Small intestine (tissue), 7 donors: ENCODE data around the gene CACFD1. TPM values are rescaled to one million over a fixed set of nuclear protein-coding genes. Genes with fewer than 3 reads are reported as not detected.

ENCODE experiments used
- DNase-seq, 2 donors: peaks; one replicate each; pipeline versions ENCODE4 v3.0.0 to v3.0.0-alpha.2; 2013
- FAIRE-seq: peaks from 2 replicates; lab custom pipeline; 2012; peaks lifted over from hg19 to GRCh38; lab: Jason Lieb, UNC
- H3K27ac ChIP-seq, 3 donors: one replicate each; pipeline ENCODE4 v1.5.1; 2013; ENCODE audit warnings: low read length in 2 of 3, mild to moderate bottlenecking in 2 of 3, control low read depth in 1 of 3, inconsistent platforms in 1 of 3, low read depth in 1 of 3, moderate library complexity in 1 of 3
- H3K27me3 ChIP-seq, 3 donors: one replicate each; pipeline ENCODE4 v1.6.1; 2013; ENCODE audit warnings: low read length in 3 of 3, inconsistent platforms in 1 of 3; ENCODE audit not compliant: control insufficient read depth in 3 of 3, insufficient read depth in 3 of 3
- H3K36me3 ChIP-seq, 3 donors: one replicate each; pipeline ENCODE4 v1.6.1; 2013; ENCODE audit warnings: low read length in 3 of 3, inconsistent platforms in 1 of 3, low read depth in 1 of 3, mild to moderate bottlenecking in 1 of 3, moderate library complexity in 1 of 3; ENCODE audit not compliant: control insufficient read depth in 3 of 3, insufficient read depth in 2 of 3
- H3K4me1 ChIP-seq, 3 donors: one replicate each; pipeline ENCODE4 v1.6.1; 2013; ENCODE audit warnings: low read length in 2 of 3, inconsistent platforms in 1 of 3, low read depth in 1 of 3, mild to moderate bottlenecking in 1 of 3, moderate library complexity in 1 of 3; ENCODE audit not compliant: control insufficient read depth in 3 of 3, insufficient read depth in 2 of 3
- H3K4me3 ChIP-seq, 3 donors: one replicate each; pipeline ENCODE4 v1.5.1; 2013; ENCODE audit warnings: low read length in 3 of 3, control low read depth in 1 of 3, inconsistent platforms in 1 of 3, low read depth in 1 of 3, mild to moderate bottlenecking in 1 of 3, moderate library complexity in 1 of 3
- H3K9me3 ChIP-seq, 2 donors: one replicate each; pipeline ENCODE4 v1.6.1; 2013; ENCODE audit warnings: low read depth in 1 of 2, low read length in 1 of 2; ENCODE audit not compliant: control insufficient read depth in 2 of 2, insufficient read depth in 1 of 2
- WGBS, 3 donors: extraction: QIAGEN DNeasy Blood & Tissue Kit; methylation state at CpG; one replicate each; pipeline ENCODE4 v1.1.7; 2013; 5-methylcytosine and 5-hydroxymethylcytosine counted together
- polyA plus RNA-seq, 4 donors: library from polyadenylated mRNA; stranded (reverse) in 3 of 4; unstranded in 1 of 4; fragments of 200-250 nt in 3 of 4; fragments of 120-200 nt in 1 of 4; gene quantifications; one replicate each; pipeline versions ENCODE4 v1.2.1 to v1.2.3, GENCODE V29; 2013
- donor health status: healthy with polysubstance abuse.
- donor health status: control.
- donor health status: control.
- donor health status: Bipolar disorder and iron deficiency.
- donor health status: healthy.

CACFD1 gene
- polyA plus RNA-seq, 4 donors, result 27.0 to 31.4 (median 29.5) TPM

GRCh38 chr9:133454943-133455673 is 4.7 kb upstream of the CACFD1 start:
- no peaks in the 10 kb centered on the region for H3K9me3 ChIP-seq
- H3K4me1 ChIP-seq, result peaks cover 0 to 4% (median 0%) of the 10 kb centered on the region in 3 donors
- H3K27me3 ChIP-seq, result no peaks in the 10 kb centered on the region
- H3K27ac ChIP-seq, result no peak overlapping the region
- no peak for FAIRE-seq
- WGBS, 3 donors, result 94 to 95% (median 95%) methylated on average over 20 of the region's 20 CpGs
- no peak for DNase-seq
- no peak overlapping the region for H3K4me3 ChIP-seq
- peaks cover 0 to 12% (median 0%) of the 10 kb centered on the region in 3 donors for H3K36me3 ChIP-seq

- FAIRE-seq, result no peak
- Histone ChIP-seq H3K4me3 (no peak overlapping the region), H3K27ac (no peak overlapping the region), H3K9me3 (no peaks in the 10 kb centered on the region), H3K36me3 (peaks cover 0 to 12% (median 0%) of the 10 kb centered on the region in 3 donors), H3K4me1 (peaks cover 0 to 9% (median 0%) of the 10 kb centered on the region in 3 donors), H3K27me3 (no peaks in the 10 kb centered on the region)
- DNase-seq, result no peak
- WGBS, 3 donors, result 92 to 93% (median 93%) methylated on average over 11 of the region's 11 CpGs
Measured at GRCh38 chr9:133455936-133456335, 3.8 kb upstream of the CACFD1 start.

GRCh38 chr9:133456409-133456808 is 3.4 kb upstream of the CACFD1 start:
- FAIRE-seq, result no peak
- WGBS, 3 donors, result 90 to 95% (median 91%) methylated on average over 9 of the region's 9 CpGs
- Histone ChIP-seq H3K4me3 (no peak overlapping the region), H3K36me3 (peaks cover 0 to 15% (median 0%) of the 10 kb centered on the region in 3 donors), H3K4me1 (peaks cover 0 to 13% (median 0%) of the 10 kb centered on the region in 3 donors), H3K27ac (no peak overlapping the region), H3K9me3 (no peaks in the 10 kb centered on the region), H3K27me3 (no peaks in the 10 kb centered on the region)
- no peak for DNase-seq

GRCh38 chr9:133457233-133457632 is 2.5 kb upstream of the CACFD1 start:
- H3K4me3 ChIP-seq, result no peak overlapping the region
- no peak overlapping the region for H3K27ac ChIP-seq
- peaks cover 0 to 18% (median 0%) of the 10 kb centered on the region in 3 donors for H3K4me1 ChIP-seq
- 73 to 86% (median 74%) methylated on average over 13 of the region's 13 CpGs for WGBS, 3 donors
- no peaks in the 10 kb centered on the region for H3K27me3 ChIP-seq
- DNase-seq (no peak), FAIRE-seq (no peak)
- no peaks in the 10 kb centered on the region for H3K9me3 ChIP-seq
- H3K36me3 ChIP-seq, result peaks cover 0 to 19% (median 0%) of the 10 kb centered on the region in 3 donors

- DNase-seq, result no peak
- Histone ChIP-seq H3K9me3 (no peaks in the 10 kb centered on the region), H3K27me3 (no peaks in the 10 kb centered on the region), H3K4me3 (no peak overlapping the region), H3K4me1 (peaks cover 0 to 18% (median 0%) of the 10 kb centered on the region in 3 donors), H3K27ac (no peak overlapping the region), H3K36me3 (peaks cover 0 to 24% (median 0%) of the 10 kb centered on the region in 3 donors)
- WGBS, 3 donors, result 93 to 98% (median 96%) methylated on average over 11 of the region's 11 CpGs
- no peak for FAIRE-seq
Measured at GRCh38 chr9:133457748-133458147, 2.0 kb upstream of the CACFD1 start.

- FAIRE-seq, result no peak
- Histone ChIP-seq H3K27me3 (no peaks in the 10 kb centered on the region), H3K9me3 (no peaks in the 10 kb centered on the region), H3K27ac (peak overlapping the region in 1 of 3 donors; percentile 7), H3K36me3 (peaks cover 0 to 34% (median 0%) of the 10 kb centered on the region in 3 donors), H3K4me3 (peak overlapping the region in 1 of 3 donors; percentile 83), H3K4me1 (peaks cover 0 to 18% (median 0%) of the 10 kb centered on the region in 3 donors)
- no peak for DNase-seq
- 54 to 78% (median 62%) methylated on average over 16 of the region's 16 CpGs for WGBS, 3 donors
Measured at GRCh38 chr9:133458643-133459312, 1.0 kb upstream of the CACFD1 start.

GRCh38 chr9:133460405-133461175 is 812 bp downstream of the CACFD1 start:
- peak; percentile 88 to 92 for DNase-seq
- Histone ChIP-seq H3K27ac (peak overlapping the region; percentile 91 to 99 (median 94)), H3K4me3 (peak overlapping the region; percentile 57 to 83 (median 78)), H3K27me3 (no peaks in the 10 kb centered on the region), H3K36me3 (peaks cover 0 to 48% (median 0%) of the 10 kb centered on the region in 3 donors), H3K4me1 (peaks cover 0 to 18% (median 0%) of the 10 kb centered on the region in 3 donors), H3K9me3 (no peaks in the 10 kb centered on the region)
- FAIRE-seq, result no peak
- 2 to 13% (median 8%) methylated on average over 22 to 30 of the region's 30 CpGs for WGBS, 3 donors

- H3K9me3 ChIP-seq, result no peaks in the 10 kb centered on the region
- no peaks in the 10 kb centered on the region for H3K27me3 ChIP-seq
- H3K36me3 ChIP-seq, result peaks cover 0 to 45% (median 0%) of the 10 kb centered on the region in 3 donors
- no peak for DNase-seq
- WGBS, 3 donors, result 62 to 71% (median 69%) methylated on average over 4 of the region's 4 CpGs
- no peak overlapping the region for H3K27ac ChIP-seq
- H3K4me1 ChIP-seq, result peaks cover 0 to 18% (median 0%) of the 10 kb centered on the region in 3 donors
- H3K4me3 ChIP-seq, result no peak overlapping the region
- no peak for FAIRE-seq
Measured at GRCh38 chr9:133461975-133462374, 2.2 kb downstream of the CACFD1 start.
